ENCODE data around the gene AGAP1.

AGAP1 gene

GRCh38 chr2:235567842-235568241 lies 74.0 kb downstream of the AGAP1 start:
- peak; percentile 21 for DNase-seq (ENCODE audit: low read depth, low spot score)

- DNase-seq (ENCODE audit: low read depth, low spot score), result no peak
These were observed 74.6 kb downstream of the AGAP1 start for GRCh38 chr2:235568431-235568830.

- DNase-seq (ENCODE audit: low read depth, low spot score), result no peak
These were observed 76.0 kb downstream of the AGAP1 start for GRCh38 chr2:235569837-235570236.

GRCh38 chr2:235570256-235570655 lies 76.4 kb downstream of the AGAP1 start:
- DNase-seq (ENCODE audit: low read depth, low spot score), result peak; percentile 49

GRCh38 chr2:235570966-235571692 lies 77.3 kb downstream of the AGAP1 start:
- no peak for DNase-seq (ENCODE audit: low read depth, low spot score)

GRCh38 chr2:235572592-235572991 lies 78.7 kb downstream of the AGAP1 start:
- DNase-seq (ENCODE audit: low read depth, low spot score), result no peak

GRCh38 chr2:235573331-235574221 lies 79.7 kb downstream of the AGAP1 start:
- DNase-seq (ENCODE audit: low read depth, low spot score), result peak; percentile 28

GRCh38 chr2:235575431-235575830 lies 81.6 kb downstream of the AGAP1 start:
- no peak for DNase-seq (ENCODE audit: low read depth, low spot score)

- DNase-seq (ENCODE audit: low read depth, low spot score), result no peak
These were observed 82.1 kb downstream of the AGAP1 start for GRCh38 chr2:235575904-235576303.

GRCh38 chr2:235576337-235576910 lies 82.6 kb downstream of the AGAP1 start:
- peak; percentile 28 for DNase-seq (ENCODE audit: low read depth, low spot score)

GRCh38 chr2:235577404-235578330 lies 83.8 kb downstream of the AGAP1 start:
- peak; percentile 77 for DNase-seq (ENCODE audit: low read depth, low spot score)

- no peak for DNase-seq (ENCODE audit: low read depth, low spot score)
These were observed 85.3 kb downstream of the AGAP1 start for GRCh38 chr2:235579128-235579527.

- DNase-seq (ENCODE audit: low read depth, low spot score), result no peak
These were observed 86.7 kb downstream of the AGAP1 start for GRCh38 chr2:235580426-235581157.

GRCh38 chr2:235582081-235582686 lies 88.3 kb downstream of the AGAP1 start:
- no peak for DNase-seq (ENCODE audit: low read depth, low spot score)

GRCh38 chr2:235582729-235583128 lies 88.9 kb downstream of the AGAP1 start:
- DNase-seq (ENCODE audit: low read depth, low spot score), result no peak

- no peak for DNase-seq (ENCODE audit: low read depth, low spot score)
These were observed 89.3 kb downstream of the AGAP1 start for GRCh38 chr2:235583144-235583543.

GRCh38 chr2:235583925-235584637 lies 90.2 kb downstream of the AGAP1 start:
- no peak for DNase-seq (ENCODE audit: low read depth, low spot score)

GRCh38 chr2:235584638-235585007 lies 90.8 kb downstream of the AGAP1 start:
- DNase-seq (ENCODE audit: low read depth, low spot score), result no peak

GRCh38 chr2:235587202-235587601 lies 93.4 kb downstream of the AGAP1 start:
- no peak for DNase-seq (ENCODE audit: low read depth, low spot score)

- no peak for DNase-seq (ENCODE audit: low read depth, low spot score)
These were observed 94.9 kb downstream of the AGAP1 start for GRCh38 chr2:235588750-235589149.
